ENCODE measurements around the gene GREB1L.
"Not testable (repeated sequence)": the region's sequence is repeated elsewhere in the genome, so short reads cannot be mapped to it uniquely, and the experiment has no call there.

The GREB1L gene

DNA sequence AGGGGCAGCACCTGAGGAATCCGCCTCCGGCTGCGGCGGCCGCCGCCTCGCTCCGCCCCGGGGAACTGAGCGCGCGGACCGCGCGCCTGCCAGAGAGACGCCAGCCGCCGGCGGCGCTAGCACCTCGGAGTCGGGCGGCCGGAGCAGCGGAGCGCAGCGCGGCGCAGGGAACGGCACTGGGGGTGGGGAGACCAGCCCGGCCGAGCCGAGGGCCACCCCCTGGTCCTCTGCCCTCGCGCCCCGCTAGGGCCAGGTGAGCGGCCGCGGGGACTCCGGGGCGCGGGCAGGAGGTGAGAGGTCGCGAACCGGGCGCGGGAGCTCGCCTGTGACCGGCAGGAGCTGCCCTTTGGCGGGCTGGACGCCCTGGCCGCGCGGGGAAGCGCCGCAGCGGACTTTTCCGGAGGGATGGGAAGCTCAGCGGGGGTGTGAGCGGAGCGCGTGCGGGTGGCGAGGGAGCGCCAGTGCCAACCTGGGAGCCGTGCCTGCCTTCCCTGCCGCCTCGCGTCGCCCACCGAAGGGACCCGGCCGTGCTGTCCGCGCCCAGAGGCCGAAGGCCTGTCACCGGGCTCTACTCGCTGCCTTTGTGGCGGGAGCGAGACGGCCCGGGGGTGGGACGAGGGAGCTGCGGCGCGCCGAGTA, at the start of gene GREB1L:
TSS of gene GREB1L (plus strand) at position 92 of the 639 bp plus-strand sequence. CDS start 141,287 bp downstream, outside the sequence.
- DNase-seq = no peak

GRCh38 chr18:21192308-21192624, 49.8 kb upstream of the GREB1L start:
- no peak for DNase-seq

DNA sequence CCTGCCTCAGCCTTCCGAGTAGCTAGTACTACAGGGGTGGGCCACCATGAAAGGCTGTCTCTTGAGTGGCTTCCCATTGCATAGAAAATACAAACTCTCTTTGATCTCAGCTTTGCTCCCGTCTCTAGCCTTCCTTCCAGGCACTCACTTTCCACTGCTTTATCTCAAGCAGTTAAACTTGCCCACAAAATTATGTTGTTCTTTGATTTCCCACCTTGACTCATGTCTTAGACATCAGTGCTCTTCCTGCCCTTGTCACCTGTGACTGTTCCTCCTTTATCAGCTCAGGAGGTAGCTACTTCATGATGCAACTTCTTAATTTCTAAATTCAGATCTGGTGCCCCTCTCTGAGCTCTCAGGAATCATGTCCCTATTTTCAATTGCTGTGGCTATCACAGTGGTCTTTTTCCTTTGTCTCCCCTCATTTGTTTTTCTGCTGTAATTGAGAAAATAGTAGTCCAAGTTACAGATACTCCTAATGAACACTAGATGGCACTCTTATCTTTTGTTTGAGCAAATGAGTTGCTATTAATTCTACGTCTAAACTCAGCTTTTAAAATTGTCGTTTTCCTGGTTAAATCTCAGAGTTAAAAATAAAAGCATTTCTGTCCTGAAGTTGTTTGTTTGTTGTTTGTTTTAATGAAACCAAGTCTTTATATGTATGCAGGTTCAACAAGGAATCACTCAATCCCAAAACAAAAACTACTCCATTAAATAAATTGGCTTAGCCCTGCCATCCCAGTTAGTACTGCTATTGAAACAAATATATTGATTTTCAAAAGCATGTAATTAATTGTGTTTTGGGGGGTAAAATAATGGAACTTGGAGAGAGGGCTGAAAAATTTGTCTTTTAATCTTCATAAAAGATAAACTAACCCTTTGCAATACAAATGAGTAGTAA, 46.9 kb upstream of the GREB1L start:
- DNase-seq = no peak

GRCh38 chr18:21196426-21196825, 45.6 kb upstream of the GREB1L start:
- DNase-seq = no peak

GRCh38 chr18:21203126-21203525, 38.9 kb upstream of the GREB1L start:
- DNase-seq = no peak

GRCh38 chr18:21203542-21204241, 38.3 kb upstream of the GREB1L start:
- no peak for DNase-seq

DNA sequence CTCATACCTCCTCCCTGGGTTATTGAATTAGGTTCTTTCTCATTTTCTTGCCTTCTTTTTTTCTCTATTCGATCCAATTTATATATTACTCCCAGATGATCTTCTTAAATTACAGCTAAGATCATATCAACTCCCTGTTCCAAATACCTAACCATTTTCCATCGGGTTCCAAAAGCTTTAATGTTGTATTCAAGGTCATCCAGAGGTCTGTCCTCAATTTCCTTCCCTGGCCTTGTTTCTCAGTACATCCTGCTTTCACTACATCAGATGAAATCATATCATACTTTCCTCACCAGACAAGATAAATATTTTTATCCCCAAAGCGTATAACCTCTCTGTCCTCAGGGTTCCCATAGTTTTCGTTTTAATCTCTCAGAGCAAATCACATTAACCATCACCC, 36.3 kb upstream of the GREB1L start:
- DNase-seq = no peak

DNA sequence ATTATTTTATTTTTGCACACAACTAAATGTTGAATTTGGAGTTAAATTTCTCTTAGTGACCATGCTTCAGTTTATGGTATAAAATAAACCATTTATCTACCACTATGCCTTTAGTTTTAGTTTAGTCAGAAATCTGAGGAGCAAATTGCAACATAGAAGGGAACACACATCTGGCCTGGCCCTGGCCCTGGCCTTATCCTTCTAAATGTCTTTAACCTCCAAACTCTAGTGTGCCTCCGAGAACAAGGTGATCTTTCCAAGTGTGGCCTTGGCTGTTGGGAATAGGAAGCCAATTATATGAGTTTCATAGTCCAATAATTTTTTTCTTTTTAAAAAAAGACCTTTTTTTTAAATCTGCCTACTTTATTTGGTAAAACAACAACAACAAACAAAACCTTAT, 31.8 kb upstream of the GREB1L start:
- no peak for DNase-seq

- no peak for DNase-seq
Measured at GRCh38 chr18:21210784-21211183, 31.2 kb upstream of the GREB1L start.

DNA sequence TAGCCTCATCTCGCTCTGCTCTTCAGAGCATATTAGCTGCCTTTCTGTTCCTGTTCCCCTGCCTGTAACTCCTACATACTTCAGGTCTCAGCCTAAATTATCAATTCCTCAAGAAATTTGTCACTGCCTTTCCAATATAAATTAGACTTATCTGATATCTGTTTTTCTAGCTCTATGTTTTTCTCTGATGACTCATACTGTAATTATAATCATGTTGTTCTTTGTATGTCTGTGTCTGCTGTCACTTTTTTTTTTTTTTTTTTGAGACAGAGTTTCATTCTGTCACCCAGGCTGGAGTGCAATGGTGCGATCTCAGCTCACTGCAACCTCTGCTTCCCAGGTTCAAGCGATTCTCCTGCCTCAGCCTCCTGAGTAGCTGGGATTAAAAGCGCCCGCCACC, 27.6 kb upstream of the GREB1L start:
- DNase-seq = not testable (repeated sequence)

GRCh38 chr18:21215490-21215889, 26.5 kb upstream of the GREB1L start:
- DNase-seq = no peak

- no peak for DNase-seq
Measured at GRCh38 chr18:21218862-21219261, 23.2 kb upstream of the GREB1L start.

- no peak for DNase-seq
Measured at GRCh38 chr18:21230436-21230835, 11.6 kb upstream of the GREB1L start.

- no peak for DNase-seq
Measured at GRCh38 chr18:21241301-21242048, 557 bp upstream of the GREB1L start.

DNA sequence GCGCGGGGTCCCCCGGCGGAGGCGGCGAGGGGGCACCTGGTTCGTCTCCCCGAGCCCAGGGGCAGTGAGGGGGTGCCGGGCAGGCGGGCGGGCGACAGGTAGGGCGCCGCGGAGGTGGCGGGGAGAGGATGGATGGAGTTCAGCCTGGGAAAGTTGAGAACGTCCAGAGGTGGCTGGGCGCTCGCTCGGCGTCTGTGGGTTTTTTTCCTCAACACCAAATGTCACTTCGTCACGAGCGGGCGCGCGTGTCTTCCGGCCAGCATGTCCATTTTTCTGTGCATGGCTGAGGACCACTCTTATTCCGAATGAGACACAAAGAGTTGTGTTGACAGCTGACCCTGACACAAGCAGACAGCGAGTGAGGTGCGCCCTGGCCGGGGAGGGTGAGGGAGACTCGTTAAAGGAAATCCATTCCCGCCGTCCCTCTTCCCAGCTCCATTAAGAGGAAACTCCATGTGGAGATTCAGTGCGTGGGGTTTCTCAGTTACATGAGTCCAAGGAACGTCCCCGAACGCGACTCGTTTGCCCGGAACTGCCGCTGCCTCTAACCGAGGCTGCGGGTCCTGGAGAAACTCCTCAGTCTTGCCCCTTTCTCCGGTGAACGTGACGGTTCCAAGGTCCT, 859 bp downstream of the GREB1L start:
- DNase-seq = no peak

GRCh38 chr18:21254576-21254975, 12.5 kb downstream of the GREB1L start:
- no peak for DNase-seq

GRCh38 chr18:21255211-21255610, 13.2 kb downstream of the GREB1L start:
- no peak for DNase-seq

- no peak for DNase-seq
Measured at GRCh38 chr18:21257386-21257785, 15.4 kb downstream of the GREB1L start.

GRCh38 chr18:21260621-21261020, 18.6 kb downstream of the GREB1L start:
- DNase-seq = no peak

GRCh38 chr18:21261352-21261751, 19.3 kb downstream of the GREB1L start:
- DNase-seq = no peak

DNA sequence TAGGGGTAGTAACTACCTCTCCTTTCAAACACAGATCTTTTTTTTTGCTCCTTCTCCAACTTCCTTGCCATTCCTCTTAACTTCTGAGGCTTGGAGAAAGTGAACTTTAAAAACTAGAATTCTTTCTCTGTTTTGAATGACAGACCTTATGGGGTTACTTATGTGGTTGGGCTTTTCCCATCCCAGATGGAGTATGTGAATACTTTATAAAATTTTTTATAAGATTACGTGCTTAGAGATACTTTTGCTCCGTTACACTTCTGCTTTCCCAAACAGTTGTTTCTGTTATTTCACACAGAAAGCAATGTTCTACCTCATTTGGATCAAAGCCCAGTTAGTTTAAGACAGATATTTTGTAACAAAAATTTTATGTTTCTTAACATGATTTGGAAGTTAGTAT, 20.2 kb downstream of the GREB1L start:
- DNase-seq = no peak

GRCh38 chr18:21262979-21263378, 20.9 kb downstream of the GREB1L start:
- DNase-seq = no peak

- no peak for DNase-seq
Measured at GRCh38 chr18:21264651-21265050, 22.6 kb downstream of the GREB1L start.

Data from activated CD4-positive, CD25-positive, alpha-beta regulatory T cell (primary cell).